Lower leg skin (tissue), 3 donors: ENCODE measurements around the gene SLC49A3.

Experiments used
- POLR2A ChIP-seq, 2 donors: fragments of 450-650 bp; IDR thresholded peaks; one replicate each; pipeline ENCODE4 v1.6.1; 2016 to 2017; ENCODE audit warnings: antibody characterized with exemption in 2 of 2, mild to moderate bottlenecking in 1 of 2, moderate library complexity in 1 of 2
- TF ChIP-seq, protein P1 (sequence below), 3 donors: fragments of 450-650 bp; IDR thresholded peaks; one replicate each; pipeline ENCODE4 v1.5.1; 2016; ENCODE audit warnings: antibody characterized with exemption in 3 of 3, mild to moderate bottlenecking in 3 of 3, moderate library complexity in 2 of 3

DNA sequence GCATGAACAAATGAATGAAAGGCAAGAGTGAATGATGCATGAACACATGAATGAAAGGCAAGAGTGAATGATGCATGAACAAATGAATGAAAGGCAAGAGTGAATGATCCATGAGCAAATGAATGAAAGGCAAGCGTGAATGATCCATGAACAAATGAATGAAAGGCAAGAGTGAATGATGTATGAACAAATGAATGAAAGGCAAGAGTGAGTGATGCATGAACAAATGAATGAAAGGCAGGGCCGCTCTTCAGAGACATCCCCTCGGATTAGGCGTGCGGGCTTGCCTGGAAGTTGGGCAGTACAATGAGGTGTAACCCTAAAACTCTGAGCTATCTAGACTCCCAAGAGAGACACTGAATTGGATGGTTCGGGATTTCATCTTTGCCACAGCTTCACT lies 20.4 kb upstream of the SLC49A3 start:
- TF ChIP-seq, protein P1, sequence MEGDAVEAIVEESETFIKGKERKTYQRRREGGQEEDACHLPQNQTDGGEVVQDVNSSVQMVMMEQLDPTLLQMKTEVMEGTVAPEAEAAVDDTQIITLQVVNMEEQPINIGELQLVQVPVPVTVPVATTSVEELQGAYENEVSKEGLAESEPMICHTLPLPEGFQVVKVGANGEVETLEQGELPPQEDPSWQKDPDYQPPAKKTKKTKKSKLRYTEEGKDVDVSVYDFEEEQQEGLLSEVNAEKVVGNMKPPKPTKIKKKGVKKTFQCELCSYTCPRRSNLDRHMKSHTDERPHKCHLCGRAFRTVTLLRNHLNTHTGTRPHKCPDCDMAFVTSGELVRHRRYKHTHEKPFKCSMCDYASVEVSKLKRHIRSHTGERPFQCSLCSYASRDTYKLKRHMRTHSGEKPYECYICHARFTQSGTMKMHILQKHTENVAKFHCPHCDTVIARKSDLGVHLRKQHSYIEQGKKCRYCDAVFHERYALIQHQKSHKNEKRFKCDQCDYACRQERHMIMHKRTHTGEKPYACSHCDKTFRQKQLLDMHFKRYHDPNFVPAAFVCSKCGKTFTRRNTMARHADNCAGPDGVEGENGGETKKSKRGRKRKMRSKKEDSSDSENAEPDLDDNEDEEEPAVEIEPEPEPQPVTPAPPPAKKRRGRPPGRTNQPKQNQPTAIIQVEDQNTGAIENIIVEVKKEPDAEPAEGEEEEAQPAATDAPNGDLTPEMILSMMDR (IDR thresholded peaks at IDR 0.05): no peak
- TF ChIP-seq POLR2A (IDR thresholded peaks at IDR 0.05): no peak
